ENCODE data around the gene ELMO3.

ELMO3 gene

GRCh38 chr16:67183284-67183626 is 15.7 kb upstream of the ELMO3 start:
- no peak for DNase-seq

DNA sequence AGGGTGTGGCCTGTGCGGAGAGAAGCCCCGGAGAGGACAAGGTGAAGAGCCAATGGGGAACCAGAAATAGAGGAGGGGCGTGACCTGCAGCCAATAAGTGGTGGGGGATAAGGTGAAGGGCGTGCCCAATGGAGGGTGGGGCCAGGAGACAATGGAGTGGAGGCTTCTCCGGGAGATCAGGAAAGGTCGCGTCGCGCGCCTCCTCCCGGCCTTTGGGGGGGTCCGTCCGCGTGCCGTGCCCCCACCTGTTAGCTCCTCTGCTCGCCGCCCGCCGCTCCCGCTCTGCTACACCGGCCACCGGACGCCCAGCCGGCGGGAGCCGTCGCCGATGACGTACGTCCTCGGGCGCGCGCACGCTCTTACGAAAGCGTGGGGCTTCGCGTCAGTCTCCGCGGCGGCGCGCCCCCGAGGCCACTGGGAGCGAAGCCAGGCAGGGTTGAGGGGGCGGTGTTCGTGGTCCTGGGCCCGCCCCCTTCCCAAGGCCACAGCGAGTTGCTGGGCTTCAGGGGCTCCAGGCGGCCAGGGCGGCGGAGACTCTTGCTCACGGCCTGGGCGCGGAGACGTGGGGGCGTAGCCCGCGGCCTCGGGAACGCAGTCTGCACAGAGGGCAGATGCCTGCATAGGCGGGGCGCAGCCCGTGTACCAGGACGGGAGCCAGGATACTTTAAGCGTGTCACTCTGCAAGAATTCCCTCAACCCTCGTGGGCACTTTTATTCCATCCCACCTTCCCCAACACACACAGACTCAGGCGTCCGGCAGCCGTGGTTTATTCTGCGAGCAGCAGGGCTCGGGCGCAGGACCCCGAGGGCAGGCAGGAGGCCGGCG is 15.1 kb upstream of the ELMO3 start, which contains the start of gene MATCAP1:
TSS of gene MATCAP1 (minus strand) at position 337 of the 826 bp plus-strand sequence. CDS start 3,353 bp downstream, outside the sequence.
- DNase-seq, result peak; percentile 66 to 86 (median 74)

GRCh38 chr16:67184453-67184994 is 14.4 kb upstream of the ELMO3 start:
- DNase-seq, result no peak

DNA sequence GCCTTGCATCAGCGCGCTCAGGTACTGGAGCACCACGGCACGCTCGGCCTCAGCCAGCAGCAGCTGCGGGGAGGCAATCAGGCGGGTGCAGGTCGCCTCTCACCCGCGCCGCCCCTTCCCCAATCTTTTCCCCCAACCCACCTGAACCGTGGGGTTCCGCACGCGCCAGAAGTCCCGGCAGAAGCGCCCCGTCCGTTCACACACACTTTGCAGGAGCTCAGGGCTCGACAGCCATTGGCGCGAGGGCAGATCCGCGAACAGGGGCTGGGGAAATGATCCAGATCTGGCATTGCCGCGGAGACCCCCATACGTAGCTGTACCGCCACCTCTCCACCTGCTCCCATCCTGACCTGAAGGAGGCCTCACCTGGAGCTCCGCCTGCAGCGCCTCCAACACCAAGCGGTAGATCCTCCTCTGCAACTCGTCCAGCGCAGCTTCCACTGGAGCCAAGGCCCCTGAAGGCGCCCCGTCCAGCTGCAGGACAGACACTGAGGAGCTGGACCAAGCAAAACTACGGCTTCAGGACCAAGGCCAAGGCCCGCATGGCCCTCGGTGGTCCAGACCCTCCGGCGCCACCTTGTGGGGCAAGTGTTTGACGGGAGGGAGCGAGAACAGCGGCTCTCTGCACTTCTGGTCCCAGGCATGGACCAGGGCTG is 13.8 kb upstream of the ELMO3 start:
- peak; percentile 50 to 81 (median 72) for DNase-seq

- no peak for DNase-seq
These were observed 13.2 kb upstream of the ELMO3 start for GRCh38 chr16:67185651-67186134.

DNA sequence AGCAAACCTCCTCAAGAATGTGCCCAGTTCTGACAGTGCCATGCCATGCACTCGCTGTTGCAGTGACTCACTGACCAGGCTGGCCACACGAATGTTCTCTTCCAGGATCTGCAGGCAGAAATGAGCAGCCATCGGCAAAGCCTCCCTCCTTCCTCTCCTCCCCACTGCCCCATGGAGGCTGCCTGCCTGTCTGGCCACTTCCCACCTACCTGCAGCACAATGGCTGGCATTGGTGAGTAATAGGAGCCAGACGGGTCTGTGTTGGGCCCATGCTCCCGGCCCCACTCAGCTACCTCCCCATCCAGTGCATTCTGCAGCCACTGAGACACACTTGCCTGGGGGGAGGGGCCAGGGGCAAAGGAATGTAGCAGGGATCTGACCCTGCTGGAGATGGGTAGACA is 12.4 kb upstream of the ELMO3 start:
- DNase-seq, result no peak

GRCh38 chr16:67187175-67187890 is 11.6 kb upstream of the ELMO3 start:
- DNase-seq, result no peak

GRCh38 chr16:67188323-67188722 is 10.6 kb upstream of the ELMO3 start:
- no peak for DNase-seq

- DNase-seq, result no peak
These were observed 10.1 kb upstream of the ELMO3 start for GRCh38 chr16:67188798-67189197.

GRCh38 chr16:67190041-67190440 is 8.9 kb upstream of the ELMO3 start, which contains the start of gene EXOC3L1:
EXOC3L1 (minus strand) TSS chr16:67190136; CDS start chr16:67189676, 460 bp downstream.
- DNase-seq, result no peak

- DNase-seq, result no peak
These were observed 8.2 kb upstream of the ELMO3 start for GRCh38 chr16:67190448-67191399.

GRCh38 chr16:67191411-67191994 is 7.4 kb upstream of the ELMO3 start:
- DNase-seq, result no peak

GRCh38 chr16:67191995-67192681 is 6.8 kb upstream of the ELMO3 start, which contains the start of gene E2F4:
E2F4 (plus strand) TSS chr16:67192155; CDS start chr16:67192228, 73 bp downstream.
- peak; percentile 58 to 78 (median 66) for DNase-seq

- DNase-seq, result no peak
These were observed 6.1 kb upstream of the ELMO3 start for GRCh38 chr16:67192781-67193361.

DNA sequence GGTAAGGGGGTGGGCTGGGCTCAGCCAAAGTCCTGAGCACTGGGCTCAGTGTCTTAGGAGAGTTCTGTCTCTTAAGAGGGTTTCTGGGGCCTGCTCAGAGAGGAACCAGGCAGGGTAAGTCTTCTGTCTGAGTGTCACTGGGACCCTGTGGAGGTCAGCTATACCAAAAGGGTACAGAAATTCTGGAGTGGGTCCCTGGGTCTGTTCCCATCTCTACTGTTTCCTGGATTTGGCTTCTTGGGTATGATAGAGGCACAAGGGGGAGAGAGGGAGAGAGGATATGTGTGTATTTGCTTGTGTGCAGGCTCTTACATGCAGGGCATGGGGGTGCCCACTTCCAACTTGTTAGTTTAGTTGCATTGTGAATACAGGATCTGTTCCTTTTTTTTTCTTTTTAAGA is 5.4 kb upstream of the ELMO3 start:
- DNase-seq, result no peak

- DNase-seq, result no peak
These were observed 4.7 kb upstream of the ELMO3 start for GRCh38 chr16:67194260-67194659.

- no peak for DNase-seq
These were observed 3.3 kb upstream of the ELMO3 start for GRCh38 chr16:67195676-67196075.

DNA sequence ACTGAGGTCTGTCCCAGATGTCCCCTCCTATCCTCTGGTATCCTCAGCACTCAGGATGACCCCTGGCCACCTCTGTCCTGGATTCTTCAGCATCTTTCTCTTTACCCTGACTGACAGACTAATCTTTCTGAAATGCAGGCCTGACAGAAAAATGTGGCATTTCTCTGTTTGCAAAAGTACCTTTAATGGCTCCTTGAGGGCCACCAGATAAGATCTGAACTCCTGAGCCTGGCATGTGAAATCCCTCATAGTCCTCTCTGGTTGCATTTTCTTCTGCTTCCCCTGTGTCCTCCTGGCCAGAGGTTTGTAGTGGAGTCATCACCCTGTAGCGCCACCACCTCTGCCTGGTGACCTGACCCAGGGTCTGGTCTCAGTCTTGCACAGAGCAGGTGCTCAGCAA is 2.0 kb upstream of the ELMO3 start:
- no peak for DNase-seq

- no peak for DNase-seq
These were observed 1.2 kb upstream of the ELMO3 start for GRCh38 chr16:67197704-67198103.

DNA sequence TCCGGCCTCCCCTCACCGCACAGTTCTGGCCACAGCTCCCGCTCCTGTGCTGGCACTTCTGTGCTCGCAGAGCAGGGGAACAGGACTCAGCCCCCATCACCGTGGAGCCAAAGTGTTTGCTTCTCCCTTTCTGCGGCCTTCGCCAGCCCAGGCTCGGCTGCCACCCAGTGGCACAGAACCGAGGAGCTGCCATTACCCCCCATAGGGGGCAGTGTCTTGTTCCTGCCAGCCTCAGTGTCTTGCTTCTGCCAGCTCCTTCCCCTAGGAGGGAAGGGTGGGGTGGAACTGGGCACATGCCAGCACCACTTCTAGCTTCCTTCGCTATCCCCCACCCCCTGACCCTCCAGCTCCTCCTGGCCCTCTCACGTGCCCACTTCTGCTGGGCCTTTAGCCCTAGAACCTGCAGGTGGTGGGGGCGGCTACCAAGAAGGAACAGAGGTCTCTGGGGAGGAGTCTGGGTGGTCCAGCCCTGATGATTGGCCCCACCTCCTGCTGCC is 645 bp upstream of the ELMO3 start:
- DNase-seq, result no peak

All from activated naive CD4-positive, alpha-beta T cell (primary cell).